GM12865 (cell line): ENCODE measurements around the gene USH2A.

Experiments
- DNase-seq: peaks from one replicate; pipeline ENCODE4 v3.0.0; 2010; ENCODE audit warnings: low read depth
- H3K4me3 ChIP-seq: 2 replicates; pipeline ENCODE4 v1.5.1; 2011; ENCODE audit warnings: mild to moderate bottlenecking, low read depth, low read length, control low read depth
- TF ChIP-seq, protein P1 (sequence below): IDR thresholded peaks from 2 replicates; pipeline ENCODE4 v1.5.1; 2011; ENCODE audit warnings: low read length, control low read depth, low read depth, inconsistent platforms; ENCODE audit not compliant: insufficient read depth; ENCODE audit errors: missing control alignments

USH2A gene

DNA sequence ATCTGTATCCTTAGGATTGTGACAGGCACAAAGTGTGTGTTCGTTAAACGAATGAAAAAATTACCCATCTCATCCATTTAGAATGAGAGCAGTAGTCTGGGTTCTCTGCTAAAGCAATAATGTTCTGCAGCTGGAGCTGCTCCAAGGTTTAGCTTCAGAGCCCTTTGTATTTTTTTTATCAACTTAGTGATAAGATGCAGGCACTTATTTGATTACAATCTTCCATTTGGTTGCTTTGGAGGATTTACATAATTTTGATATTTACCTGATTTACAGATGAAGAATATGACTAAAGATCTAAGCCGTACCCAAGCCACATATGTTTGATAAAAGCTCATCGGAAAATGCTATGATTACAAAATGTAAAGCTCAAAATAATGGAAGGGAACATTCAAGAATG, 654.9 kb downstream of the USH2A start:
- H3K4me3 ChIP-seq: no peak overlapping the region

DNA sequence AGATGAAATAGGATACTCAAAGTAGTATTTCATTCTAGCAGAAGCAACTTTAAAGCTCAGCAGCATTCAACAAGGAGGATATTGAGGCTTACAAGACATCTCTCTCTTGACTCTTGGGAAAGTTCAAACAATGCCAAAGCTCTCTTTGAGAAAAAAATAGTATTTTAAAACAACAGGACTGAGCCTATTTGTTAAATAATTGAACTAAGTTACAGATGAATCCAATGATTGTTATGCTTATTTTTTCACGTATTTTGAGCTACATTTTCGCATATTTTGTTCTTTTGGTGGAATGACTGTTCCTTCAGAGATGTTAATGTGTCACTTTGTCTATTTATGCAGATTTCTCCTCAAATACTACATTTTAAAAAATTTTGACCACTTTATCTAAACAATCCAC, 655.5 kb downstream of the USH2A start:
- TF ChIP-seq, protein P1, sequence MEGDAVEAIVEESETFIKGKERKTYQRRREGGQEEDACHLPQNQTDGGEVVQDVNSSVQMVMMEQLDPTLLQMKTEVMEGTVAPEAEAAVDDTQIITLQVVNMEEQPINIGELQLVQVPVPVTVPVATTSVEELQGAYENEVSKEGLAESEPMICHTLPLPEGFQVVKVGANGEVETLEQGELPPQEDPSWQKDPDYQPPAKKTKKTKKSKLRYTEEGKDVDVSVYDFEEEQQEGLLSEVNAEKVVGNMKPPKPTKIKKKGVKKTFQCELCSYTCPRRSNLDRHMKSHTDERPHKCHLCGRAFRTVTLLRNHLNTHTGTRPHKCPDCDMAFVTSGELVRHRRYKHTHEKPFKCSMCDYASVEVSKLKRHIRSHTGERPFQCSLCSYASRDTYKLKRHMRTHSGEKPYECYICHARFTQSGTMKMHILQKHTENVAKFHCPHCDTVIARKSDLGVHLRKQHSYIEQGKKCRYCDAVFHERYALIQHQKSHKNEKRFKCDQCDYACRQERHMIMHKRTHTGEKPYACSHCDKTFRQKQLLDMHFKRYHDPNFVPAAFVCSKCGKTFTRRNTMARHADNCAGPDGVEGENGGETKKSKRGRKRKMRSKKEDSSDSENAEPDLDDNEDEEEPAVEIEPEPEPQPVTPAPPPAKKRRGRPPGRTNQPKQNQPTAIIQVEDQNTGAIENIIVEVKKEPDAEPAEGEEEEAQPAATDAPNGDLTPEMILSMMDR: no peak
- no peak for DNase-seq
- no peak overlapping the region for H3K4me3 ChIP-seq

More for the DNA sequence above, 654.9 kb downstream of the USH2A start:
- no peak for DNase-seq
- TF ChIP-seq, protein P1: no peak

DNA sequence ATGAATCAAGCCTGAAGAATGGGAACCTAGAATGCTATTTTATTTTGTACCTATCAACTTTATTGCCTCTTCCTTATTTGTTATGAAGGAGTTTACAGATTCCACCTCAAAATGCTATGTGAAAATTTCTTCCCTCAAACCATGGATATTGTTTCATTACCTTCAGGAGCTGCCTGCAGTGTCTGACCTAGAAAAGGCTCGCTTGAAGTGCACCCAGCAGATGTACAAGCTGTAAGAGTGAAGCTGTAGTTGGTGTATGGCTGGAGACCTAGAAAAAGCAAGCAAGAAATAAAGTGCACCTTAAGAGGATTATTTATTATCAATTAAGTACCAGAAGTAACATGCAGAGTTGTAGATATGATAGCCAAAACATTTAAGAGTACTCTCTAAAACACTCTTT, 656.7 kb downstream of the USH2A start:
- H3K4me3 ChIP-seq: no peak overlapping the region
- TF ChIP-seq, protein P1: no peak
- DNase-seq: no peak

DNA sequence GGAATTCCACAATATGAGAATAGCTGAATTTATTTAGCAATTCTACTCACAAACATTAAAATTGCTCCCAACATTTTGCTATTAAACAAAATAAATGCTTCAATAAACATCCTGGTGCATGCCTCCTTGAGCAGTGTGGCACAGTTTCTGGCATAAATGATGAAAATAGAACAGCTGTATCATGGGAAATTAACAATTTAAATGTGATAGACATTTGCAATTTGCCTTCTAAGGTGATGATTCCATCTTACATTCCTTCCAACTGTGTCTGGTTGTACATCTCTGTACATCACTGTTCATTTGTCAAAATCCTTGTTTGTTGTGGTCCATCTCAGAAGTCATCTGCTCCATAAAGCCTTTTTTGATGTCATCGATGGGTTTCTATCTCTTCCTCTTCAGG, 657.4 kb downstream of the USH2A start:
- TF ChIP-seq, protein P1: no peak
- DNase-seq: no peak
- no peak overlapping the region for H3K4me3 ChIP-seq

DNA sequence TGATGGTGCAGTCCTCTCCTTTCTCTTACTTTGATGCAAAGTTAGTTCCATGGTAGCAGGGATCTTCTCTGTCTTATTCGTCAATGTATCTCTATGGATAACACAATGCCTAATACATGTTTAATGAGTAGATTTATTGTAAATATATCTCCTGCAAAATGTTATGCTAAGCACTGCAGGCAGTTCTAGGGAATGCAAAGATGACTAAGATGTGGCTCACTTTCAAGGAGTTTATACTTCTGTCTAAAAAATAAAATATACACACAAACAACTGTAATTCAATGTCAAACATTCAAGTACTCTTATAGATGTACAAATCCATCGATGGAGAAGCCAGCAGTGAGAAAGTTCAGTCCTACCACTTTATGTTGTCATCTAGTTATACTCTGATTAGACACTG, 661.8 kb downstream of the USH2A start:
- TF ChIP-seq, protein P1: no peak
- H3K4me3 ChIP-seq: no peak overlapping the region
- no peak for DNase-seq

DNA sequence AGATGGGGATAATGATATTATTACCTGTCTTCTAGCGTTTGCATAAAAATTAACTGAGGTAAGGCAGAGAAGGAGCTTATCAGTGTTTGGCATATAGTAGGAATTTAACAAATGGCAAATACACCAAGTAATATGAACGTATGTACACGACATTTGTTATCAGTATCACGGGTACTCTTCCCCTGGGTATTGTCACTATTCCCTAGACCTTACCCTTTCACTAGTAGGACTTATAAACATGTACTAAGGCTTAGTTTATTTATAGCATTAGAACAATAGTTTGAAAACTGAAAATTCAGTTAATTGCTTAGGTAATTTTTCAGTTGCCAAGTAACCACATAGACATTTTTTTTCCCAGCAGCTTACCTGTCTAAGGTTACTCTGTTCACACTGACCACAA, 669.1 kb downstream of the USH2A start:
- TF ChIP-seq, protein P1: no peak
- no peak for DNase-seq
- no peak overlapping the region for H3K4me3 ChIP-seq

DNA sequence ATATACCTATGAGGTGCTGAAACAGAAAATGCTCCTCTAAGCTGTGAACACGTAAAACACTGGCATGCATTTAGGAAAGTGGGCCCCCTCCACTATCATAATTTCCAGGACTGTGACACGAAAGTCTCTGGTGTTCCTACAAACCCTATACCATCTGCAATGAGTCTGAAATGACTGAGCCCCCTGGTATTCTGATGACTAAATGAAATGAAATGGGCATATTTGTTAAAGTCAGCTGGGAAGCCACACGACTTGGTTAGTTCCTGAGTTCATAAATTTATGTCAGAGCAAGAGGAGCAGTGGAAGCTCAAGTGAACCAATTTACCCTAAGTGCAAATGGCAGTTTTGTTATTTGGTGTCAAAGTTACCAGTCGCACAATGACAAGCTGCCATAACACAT, 673.8 kb downstream of the USH2A start:
- no peak for DNase-seq
- TF ChIP-seq, protein P1: no peak
- no peak overlapping the region for H3K4me3 ChIP-seq
